GM12801 (cell line): ENCODE data around the gene DLGAP4.

Experiments used
- CTCF ChIP-seq: IDR thresholded peaks from one replicate; pipeline ENCODE4 v1.5.1; 2011; ENCODE audit warnings: control low read depth; ENCODE audit not compliant: insufficient read length; ENCODE audit errors: extremely low read depth

The DLGAP4 gene

GRCh38 chr20:36277546-36277945 lies 28.6 kb upstream of the DLGAP4 start:
- no peak for TF ChIP-seq CTCF

- no peak for TF ChIP-seq CTCF
Measured at GRCh38 chr20:36279362-36279761, 26.8 kb upstream of the DLGAP4 start.

GRCh38 chr20:36279776-36280175 lies 26.4 kb upstream of the DLGAP4 start:
- TF ChIP-seq CTCF = no peak

- no peak for TF ChIP-seq CTCF
Measured at GRCh38 chr20:36281785-36282380, 24.3 kb upstream of the DLGAP4 start.

- TF ChIP-seq CTCF = no peak
Measured at GRCh38 chr20:36284751-36285150, 21.4 kb upstream of the DLGAP4 start.

- no peak for TF ChIP-seq CTCF
Measured at GRCh38 chr20:36285746-36286447, 20.2 kb upstream of the DLGAP4 start.

GRCh38 chr20:36297656-36298055 lies 8.5 kb upstream of the DLGAP4 start:
- no peak for TF ChIP-seq CTCF

GRCh38 chr20:36298061-36298460 lies 8.1 kb upstream of the DLGAP4 start:
- no peak for TF ChIP-seq CTCF
